NCI-H345 (cell line): Measurements from ENCODE around the gene ANGPTL3.
"Not testable (repeated sequence)": the region's sequence is repeated elsewhere in the genome, so short reads cannot be mapped to it uniquely, and the experiment has no call there.

ENCODE experiments used
- DNase-seq: peaks from one replicate; lab custom pipeline; 2025; lab: John Stamatoyannopoulos, UW

The ANGPTL3 gene, protein sequence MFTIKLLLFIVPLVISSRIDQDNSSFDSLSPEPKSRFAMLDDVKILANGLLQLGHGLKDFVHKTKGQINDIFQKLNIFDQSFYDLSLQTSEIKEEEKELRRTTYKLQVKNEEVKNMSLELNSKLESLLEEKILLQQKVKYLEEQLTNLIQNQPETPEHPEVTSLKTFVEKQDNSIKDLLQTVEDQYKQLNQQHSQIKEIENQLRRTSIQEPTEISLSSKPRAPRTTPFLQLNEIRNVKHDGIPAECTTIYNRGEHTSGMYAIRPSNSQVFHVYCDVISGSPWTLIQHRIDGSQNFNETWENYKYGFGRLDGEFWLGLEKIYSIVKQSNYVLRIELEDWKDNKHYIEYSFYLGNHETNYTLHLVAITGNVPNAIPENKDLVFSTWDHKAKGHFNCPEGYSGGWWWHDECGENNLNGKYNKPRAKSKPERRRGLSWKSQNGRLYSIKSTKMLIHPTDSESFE

DNA sequence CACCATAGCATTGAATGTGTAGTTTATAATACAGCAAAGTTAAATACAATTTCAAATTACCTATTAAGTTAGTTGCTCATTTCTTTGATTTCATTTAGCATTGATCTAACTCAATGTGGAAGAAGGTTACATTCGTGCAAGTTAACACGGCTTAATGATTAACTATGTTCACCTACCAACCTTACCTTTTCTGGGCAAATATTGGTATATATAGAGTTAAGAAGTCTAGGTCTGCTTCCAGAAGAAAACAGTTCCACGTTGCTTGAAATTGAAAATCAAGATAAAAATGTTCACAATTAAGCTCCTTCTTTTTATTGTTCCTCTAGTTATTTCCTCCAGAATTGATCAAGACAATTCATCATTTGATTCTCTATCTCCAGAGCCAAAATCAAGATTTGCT lies at the start of gene ANGPTL3:
Gene ANGPTL3, plus strand, starts transcription at position 240 of the 400 bp plus-strand sequence. Its CDS starts 47 bp downstream, at position 287.
- no peak for DNase-seq

DNA sequence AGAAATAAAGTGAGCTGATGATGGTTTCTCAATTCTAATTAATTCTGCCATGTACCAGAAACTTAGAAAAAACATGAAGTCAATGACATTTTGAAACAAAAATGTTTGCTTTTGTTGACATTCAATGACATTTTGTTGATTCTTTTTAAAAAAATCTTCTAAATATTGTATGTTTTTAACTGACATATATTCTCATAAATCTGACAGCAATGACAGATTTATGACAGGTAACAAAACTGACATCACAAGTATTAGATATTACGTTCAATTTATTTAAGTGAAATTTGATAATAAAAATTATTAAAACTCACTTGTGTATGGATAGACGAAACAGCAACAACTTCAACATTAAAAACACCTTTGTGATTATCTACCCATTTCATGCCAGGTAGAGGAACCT lies 36.0 kb upstream of the ANGPTL3 start:
- DNase-seq: no peak

DNA sequence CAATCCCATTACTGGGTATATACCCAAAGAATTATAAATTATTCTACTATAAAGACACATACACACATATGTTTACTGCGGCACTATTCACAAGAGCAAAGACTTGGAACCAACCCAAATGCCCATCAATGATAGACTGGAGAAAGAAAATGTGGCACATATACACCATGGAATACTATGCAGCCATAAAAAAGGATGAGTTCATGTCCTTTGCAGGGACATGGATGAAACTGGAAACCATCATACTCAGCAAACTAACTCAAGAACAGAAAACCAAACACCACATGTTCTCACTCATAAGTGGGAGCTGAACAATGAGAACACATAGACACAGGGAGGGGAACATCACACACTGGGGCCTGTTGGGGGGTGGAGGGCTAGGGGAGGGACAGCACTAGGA lies 30.1 kb upstream of the ANGPTL3 start:
- not testable (repeated sequence) for DNase-seq

DNA sequence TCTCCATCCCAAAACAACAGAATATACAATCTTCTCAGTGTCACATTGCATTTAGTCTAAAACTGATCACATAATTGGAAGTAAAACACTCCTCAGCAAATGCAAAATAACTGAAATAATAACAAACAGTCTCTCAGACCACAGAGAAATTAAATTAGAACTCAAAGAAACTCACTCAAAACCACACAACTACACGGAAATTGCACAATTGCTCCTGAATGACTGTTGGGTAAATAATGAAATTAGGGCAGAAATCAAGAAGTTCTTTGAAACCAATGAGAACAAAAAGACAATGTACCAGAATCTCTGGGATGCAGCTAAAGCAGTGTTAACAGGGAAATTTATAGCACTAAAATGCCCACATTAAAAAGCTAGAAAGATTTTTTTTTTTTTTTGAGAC lies 29.4 kb upstream of the ANGPTL3 start:
- not testable (repeated sequence) for DNase-seq

DNA sequence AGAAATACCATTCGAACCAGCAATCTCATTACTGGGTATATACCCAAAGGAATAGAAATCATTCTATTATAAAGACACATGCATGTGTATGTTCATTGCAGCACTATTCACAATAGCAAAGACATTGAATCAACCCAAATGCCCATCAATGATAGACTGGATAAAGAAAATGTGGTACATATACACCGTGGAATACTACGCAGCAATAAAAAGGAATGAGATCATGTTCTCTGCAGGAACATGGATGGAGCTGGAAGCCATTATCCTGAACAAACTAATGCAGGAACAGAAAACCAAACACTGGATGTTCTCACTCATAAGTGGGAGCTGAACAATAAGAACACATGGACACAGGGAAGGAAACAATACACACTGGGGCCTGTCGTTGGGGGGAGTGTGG lies 25.8 kb upstream of the ANGPTL3 start:
- DNase-seq: not testable (repeated sequence)

DNA sequence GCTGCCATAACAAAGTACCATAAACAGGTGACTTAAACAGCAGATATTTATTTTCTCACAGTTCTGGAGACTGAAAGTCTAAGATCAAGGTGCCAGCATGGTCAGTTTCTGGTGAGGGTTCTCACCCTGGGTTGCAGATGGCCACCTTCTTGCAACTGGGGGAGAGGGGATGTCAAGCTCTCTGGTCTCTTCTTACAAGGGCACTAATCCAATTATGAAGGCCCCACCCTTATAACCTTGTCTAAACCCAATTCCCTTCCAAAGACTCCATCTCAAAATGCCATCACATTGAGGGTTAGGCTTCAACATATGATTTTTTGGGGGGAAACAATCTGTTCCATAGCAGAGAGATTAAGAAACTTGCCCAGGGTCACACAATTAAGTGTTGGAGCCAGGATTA lies 24.8 kb upstream of the ANGPTL3 start:
- no peak for DNase-seq

DNA sequence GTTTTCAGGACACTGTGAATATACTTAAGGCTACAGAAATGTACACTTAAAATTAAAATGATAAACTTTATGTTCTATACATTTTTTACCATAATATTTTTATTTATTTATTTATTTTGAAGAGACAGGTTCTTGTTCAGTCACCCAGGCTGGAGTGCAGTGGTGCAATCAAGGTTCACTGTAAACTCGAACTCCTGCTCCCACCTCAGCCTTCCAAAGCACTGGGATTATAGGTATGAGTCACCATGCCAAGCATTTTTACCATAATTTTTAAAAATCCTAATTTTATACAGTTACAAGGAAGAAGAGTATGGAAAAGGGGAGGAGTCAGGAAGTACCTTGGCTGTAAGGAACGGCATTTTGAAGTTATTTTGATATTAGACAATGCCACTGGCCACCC lies 23.6 kb upstream of the ANGPTL3 start:
- no peak for DNase-seq

DNA sequence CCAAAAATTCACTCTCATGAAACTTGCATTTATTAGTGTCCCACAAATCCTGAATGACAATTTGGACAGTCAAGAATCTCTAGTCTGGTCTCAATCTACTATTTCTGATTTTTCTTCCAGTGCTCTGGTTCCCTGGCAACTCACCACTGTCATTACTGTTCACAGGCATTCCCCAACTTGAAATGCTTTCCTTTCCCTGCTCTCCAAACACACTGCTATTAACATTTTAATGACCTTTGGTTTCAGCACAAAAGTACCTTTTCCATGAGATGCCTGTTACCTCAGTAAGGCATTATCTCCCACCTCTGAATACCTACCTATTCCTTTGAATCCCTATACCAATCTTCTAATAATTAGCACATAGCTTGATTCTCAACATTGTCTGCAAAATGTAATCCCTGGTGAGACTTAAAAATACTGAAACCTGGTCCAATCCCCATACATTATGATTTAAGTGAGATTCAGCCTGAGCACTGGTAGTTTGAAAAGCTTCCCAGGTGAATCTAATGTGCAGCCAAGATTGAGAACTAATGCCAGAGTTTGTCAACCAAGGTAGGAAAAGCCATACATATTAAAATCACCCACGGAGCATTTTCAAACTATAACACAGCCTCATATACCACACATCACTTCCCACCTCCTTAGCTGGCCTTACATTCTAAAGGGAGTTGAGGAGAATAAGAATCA lies 11.7 kb upstream of the ANGPTL3 start:
- no peak for DNase-seq

DNA sequence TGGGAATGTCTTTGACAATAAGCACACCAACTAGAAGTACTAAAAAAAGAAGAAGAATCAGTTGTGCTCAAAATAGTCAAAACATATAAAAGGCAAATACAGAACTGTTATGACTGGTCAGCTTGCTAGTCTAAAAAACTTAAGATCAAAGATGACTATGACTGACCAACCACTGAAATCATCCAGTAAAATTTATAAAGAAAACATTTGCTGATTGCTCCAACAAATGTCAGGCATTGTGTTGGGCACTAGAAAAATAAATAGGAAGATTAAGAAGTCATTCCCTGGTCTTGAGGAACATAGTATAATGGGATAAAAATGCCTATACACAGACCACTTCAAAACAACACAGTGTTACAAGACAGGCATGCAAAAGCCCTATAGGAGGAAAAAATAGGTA lies 9.3 kb upstream of the ANGPTL3 start:
- DNase-seq: no peak

DNA sequence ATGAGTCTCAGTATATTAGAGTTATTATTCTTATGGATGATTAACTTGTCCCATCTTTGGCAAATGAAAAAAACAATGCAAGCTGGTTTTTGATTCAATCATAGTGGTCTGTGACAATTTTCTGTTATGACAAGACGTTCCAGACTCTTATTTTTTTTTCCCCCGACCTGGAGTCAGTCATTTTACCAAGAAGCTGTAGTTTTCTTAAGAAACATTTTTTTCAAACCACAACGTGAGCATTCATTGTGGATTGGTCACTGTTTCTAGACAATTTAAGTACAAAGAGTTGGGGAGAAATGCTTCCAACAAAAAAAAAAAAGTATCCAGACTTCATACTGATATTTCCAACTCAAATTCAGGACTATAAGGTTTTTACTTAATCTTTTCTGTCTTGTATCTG lies 8.0 kb upstream of the ANGPTL3 start:
- no peak for DNase-seq

DNA sequence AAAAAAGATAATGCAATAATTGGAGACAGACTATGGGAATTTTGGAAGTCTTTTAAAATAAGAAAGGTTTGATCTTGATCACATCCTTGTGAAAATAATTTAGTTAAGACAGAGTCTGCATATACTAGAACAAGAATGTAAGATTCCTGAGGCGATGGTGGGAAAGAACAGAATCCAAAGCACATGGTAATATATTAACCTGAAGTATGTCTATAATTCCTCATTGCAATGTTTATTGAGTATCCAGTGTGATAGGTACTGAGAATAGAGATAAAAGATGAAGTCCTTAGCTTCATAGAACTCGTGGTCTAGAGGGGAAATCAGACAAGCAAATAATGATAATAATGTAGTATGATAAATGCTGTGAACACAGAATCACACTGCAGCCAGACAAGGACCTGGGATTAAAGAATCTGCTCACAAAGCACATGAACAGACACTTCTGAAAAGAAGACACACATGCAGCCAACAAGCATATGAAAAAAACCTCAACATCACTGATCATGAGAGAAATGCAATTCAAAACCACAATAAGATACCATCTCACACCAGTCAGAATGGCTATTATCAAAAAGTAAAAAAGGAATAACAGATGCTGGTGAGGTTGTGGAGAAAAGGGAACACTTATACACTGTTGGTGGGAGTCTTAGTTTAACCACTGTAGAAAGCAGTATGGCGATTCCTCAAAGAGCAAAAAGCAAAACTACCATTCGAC lies 6.9 kb upstream of the ANGPTL3 start:
- no peak for DNase-seq

DNA sequence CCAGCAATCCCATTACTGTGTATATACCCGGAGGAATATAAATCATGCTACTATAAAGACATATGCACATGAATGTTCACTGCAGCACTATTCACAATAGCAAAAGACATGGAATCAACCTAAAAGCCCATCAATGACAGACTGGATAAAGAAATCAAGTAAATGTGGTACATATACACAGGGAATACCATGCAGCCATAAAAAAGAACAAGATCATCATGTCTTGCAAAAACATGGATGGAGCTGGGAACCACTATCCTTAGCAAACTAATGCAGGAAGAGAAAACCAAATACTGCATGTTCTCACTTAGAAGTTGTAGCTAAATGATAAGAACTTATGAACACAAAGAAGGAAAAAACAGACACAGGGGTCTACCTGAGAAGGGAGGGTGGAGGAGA lies 6.4 kb upstream of the ANGPTL3 start:
- no peak for DNase-seq

DNA sequence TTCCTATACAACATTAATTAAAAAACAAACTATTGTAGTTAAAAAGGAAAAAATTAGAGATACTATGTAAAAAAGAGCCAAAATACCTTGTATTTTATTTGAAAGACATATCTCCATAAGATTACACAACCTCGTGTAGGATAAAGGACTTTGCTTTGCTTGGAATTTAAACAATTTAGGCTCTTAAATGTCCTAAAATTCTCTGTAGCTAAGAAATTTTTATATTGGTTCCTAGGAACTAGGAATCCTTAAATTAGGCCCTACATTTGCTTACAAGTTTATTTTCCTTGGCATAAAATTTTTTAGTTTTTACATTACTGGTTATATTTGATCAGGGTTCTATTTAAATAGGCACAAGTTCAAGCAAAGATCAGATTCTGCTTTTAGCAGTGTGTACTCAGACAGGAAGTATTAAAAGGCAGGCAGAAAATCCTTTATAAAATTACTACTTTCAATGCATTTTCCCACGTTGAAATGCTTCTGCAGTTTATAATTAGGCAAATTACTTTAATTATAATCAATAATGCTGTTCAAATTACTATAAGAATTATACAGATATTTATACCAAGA lies 3.4 kb upstream of the ANGPTL3 start:
- no peak for DNase-seq

DNA sequence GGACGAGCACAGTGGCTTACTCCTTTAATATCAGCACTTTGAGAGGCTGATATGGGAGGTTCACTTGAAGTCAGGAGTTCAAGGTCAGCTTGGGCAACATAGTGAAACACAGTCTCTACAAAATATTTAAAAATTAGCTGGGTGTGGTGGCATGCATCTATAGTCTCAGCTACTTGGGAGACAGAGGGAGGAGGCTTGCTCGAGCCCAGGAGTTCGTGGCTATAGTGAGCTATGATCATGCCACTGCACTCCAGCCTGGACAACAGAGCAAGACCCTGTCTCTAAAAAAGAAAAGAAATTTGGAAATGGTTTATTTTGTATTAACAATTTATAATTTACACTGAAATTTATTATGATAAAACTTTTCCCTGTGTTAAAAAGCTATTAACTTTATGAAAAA lies 1.7 kb upstream of the ANGPTL3 start:
- no peak for DNase-seq

DNA sequence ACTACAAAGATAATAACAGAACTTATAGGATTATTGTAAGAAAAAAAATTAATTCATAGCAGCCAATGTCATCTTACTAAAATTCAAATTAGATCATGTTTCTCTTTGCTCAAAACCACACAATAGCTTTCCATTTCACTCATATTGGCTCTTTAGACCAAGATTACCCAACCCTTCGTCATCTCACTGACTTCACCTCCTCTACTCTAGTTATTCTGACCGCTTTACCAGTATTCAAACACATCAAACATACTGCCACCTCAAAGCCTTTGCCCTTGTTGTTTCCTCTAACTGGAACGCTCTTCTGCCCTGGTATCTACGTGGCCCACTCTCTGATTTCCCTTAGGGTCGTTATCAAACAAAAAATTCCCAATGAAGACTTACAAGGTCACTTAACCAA lies 1.7 kb downstream of the ANGPTL3 start:
- DNase-seq: no peak

DNA sequence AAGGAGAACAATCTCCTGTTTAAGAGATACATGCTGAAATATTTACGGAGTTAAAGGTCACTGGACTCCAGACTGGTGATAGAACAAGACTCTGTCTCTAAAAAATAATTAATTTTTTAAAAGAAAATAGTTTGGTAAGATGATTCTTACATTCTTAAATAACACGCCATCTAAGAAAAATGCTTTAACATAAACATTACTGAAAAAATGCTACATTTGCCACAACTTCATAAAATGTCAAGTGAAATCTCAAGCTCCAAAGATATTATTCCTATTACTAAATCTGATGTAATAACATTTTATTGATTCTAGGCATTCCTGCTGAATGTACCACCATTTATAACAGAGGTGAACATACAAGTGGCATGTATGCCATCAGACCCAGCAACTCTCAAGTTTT lies 4.1 kb downstream of the ANGPTL3 start:
- no peak for DNase-seq

DNA sequence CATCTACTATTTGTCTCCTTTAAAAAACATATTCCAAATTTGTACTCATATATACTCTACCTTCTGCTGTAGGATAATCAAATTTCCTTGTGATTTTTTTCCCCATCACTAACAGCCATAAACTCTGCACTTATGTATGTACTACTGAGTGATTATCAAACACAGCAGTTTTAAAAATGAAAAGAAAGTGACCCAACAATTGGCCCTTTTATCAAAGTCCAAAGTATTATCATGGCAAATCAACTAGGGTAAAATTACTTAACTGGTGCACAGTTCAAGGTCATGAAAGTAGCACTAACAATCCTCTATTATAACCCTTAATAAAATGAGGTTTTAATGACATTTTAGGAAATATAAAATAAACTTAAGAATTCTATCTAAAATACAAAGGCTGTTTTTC lies 11.6 kb downstream of the ANGPTL3 start:
- no peak for DNase-seq

DNA sequence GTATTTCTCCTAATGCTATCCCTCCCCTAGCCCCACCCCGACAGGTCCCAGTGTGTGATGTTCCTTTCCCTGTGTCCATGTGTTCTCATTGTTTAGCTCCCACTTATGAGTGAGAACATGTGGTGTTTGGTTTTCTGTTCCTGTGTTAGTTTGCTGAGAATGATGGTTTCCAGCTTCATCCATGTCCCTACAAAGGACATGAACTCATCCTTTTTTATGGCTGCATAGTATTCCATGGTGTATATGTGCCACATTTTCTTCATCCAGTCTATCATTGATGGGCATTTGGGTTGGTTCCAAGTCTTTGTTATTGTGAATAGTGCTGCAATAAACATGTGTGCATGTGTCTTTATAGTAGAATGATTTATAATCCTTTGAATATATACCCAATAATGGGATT lies 13.3 kb downstream of the ANGPTL3 start:
- DNase-seq: not testable (repeated sequence)

DNA sequence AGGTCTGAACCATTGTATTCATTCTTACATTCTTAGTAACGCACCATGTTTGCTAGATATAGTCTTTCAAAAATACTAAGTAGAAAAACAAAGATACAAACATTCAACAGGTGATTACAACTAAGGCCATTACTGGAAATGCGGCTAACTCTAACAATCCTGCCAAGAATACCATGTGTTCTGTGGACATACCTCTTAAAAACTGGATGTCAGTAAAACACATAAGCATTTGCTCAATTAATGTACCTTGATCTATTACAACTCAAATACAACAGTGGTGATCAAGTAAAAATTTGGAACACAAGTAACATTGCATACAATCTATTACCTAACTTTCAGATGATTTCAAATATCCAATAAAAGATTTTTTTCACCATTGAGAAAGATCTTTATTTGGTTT lies 15.4 kb downstream of the ANGPTL3 start:
- DNase-seq: no peak

DNA sequence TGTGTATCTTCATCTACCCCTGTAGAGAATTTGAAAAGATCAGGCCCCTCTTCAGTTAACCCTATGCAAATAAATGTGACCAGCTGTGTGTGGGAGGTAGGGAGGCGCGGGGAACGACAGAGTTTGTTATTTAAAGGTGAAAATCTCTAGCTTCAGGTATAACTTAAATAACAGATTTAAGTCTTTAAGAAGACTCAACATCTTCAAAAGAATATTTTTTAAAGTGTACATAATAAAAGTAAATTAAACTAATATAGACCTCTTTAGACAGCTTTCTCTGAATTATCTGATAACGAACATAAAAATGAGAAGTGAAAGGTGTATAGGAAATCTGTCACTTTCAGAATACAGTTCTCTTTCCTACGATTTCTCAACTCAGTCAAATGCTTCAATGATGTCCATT lies 16.0 kb downstream of the ANGPTL3 start:
- no peak for DNase-seq

DNA sequence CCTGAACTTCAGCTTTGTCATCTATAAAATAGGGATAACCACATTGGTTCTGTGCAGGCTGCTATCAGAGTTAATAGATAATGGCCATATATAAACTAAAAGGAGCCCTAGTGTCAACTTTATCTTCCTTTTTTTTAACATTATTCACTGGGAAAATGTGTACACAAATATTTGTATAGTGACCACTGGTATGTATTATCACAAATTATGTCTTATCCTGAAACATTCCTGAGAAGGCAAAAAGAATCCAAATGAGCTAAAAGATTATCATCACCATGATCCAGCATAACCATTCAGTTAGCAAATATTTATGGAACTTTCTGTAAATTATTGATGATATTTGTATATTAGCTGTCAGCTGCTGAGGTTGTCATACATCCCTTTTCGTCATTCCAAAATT lies 16.6 kb downstream of the ANGPTL3 start:
- DNase-seq: no peak

DNA sequence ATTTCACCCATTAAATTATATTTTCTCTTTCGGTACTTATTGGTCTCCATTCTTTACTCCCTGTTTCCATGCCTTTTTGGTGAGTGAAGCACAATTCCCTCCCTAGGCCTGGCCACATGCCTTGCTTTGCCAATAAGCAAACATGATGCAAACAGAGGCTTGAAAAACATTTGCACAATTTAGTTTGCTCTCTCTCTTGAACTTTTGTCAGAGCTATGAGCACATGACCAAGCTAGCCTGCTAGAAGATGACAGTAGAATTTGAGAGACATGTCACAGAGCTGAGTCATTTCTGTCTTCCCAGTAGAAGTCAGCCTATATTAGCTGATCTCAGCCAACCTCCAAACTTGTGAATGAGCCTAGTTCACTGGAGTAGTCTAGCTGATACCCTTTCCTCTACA lies 24.6 kb downstream of the ANGPTL3 start:
- peak; percentile 26 for DNase-seq

DNA sequence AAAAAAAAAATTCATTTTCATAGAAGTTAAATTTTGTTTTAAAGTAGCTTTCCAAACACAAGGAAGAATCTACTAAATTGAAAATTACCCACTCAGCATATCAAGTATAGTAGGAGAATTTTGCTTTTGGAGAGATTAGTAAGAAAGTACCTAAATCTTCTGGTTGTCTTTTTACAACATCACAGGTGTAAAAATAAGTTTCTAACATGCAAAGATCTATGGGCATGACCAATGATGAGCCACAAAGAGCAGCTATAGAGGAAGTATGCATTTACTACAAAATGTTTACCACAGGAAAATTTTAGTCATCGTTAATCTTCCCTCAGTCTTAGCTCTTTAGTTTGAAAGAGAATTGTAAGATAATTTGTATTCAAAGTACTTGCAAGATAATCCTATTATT lies 28.1 kb downstream of the ANGPTL3 start:
- no peak for DNase-seq
